ENCODE measurements around the gene GOLGA6L2. TPM values are rescaled to one million over a fixed set of nuclear protein-coding genes. Genes with fewer than 3 reads are reported as not detected.

Gene GOLGA6L2, protein sequence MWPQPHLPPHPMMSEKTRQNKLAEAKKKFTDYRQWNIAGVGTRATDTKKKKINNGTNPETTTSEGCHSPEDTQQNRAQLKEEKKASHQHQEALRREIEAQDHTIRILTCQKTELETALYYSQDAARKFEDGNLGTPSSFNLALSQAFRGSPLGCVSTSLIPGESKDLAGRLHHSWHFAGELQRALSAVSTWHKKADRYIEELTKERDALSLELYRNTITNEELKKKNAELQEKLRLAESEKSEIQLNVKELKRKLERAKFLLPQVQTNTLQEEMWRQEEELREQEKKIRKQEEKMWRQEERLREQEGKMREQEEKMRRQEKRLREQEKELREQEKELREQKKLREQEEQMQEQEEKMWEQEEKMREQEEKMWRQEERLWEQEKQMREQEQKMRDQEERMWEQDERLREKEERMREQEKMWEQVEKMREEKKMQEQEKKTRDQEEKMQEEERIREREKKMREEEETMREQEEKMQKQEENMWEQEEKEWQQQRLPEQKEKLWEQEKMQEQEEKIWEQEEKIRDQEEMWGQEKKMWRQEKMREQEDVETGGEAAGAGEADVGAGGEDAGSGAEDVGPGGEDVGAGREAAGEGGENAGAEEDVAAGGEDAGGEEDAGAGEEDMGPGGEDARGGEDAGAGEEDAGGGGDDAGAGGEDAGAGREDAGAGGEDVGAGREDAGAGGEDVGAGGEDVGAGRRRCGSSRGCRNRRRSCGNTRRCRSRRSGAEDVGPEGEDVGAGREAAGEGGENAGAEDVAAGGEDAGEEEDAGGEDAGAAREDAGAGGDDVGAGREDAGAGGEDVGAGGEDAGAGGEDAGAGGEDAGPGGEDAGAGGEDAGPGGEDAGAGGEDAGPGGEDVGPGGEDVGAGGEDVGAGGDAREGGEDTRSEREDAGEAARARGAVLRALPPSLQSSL
- total RNA-seq (not detected in 2 replicates), polyA plus RNA-seq (not detected in 2 replicates), polyA minus RNA-seq (not detected in 2 replicates), Bru-seq, nascent RNA (not detected), BruChase-seq, experiment 1, labeled RNA remaining after a 6-hour chase (not detected), BruChase-seq, experiment 2, labeled RNA remaining after a 2-hour chase (not detected)
- not detected in 2 replicates for polyA plus RNA-seq (2011; cell fraction: cytosol; rRNA removed)
- not detected in 2 replicates for polyA plus RNA-seq (2011; cell fraction: nucleus; rRNA removed)
- polyA plus RNA-seq (2012): not detected in 2 replicates
- not detected for polyA minus RNA-seq (2011; cell fraction: cytosol; rRNA and poly(A)+ RNA removed)
- not detected in 2 replicates for polyA minus RNA-seq (2011; cell fraction: nucleus; rRNA and poly(A)+ RNA removed)
- long read RNA-seq: 0 reads

DNA sequence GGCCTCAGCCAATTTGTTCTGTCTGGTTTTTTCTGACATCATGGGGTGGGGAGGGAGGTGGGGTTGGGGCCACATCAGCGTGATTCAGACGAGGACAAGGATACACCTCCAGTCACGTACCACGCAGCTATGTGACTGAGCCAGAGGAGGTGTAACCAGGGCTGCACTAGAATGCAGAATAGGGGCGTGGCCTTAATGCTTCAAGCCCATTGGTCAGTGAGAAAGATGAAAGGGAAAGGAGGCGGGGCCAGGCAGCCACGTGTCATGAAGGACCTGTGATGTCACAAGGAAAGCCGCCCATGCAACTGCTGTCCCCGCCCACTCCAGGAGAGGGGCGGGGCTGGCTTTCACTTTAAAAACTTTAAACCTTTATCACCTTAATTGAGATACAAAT, at the start of gene GOLGA6L2:
Gene GOLGA6L2, minus strand, starts transcription at position 137 of the 394 bp plus-strand sequence. Its CDS starts 62 bp downstream, at position 75.
- Histone ChIP-seq H3K27ac (ENCODE audit: insufficient read depth, low read depth, low read length) (no peak within 1 kb of the TSS), H3K9ac (replicated peaks; ENCODE audit: extremely low read depth, insufficient read depth, low read length) (no peak within 1 kb of the TSS), H3K9me1 (replicated peaks; ENCODE audit: control insufficient read depth, extremely low read depth, insufficient read depth, low read length) (no peaks in the 10 kb centered on the region), H3K4me1 (ENCODE audit: control insufficient read depth, extremely low read depth, insufficient read depth, low read length) (no peaks in the 10 kb centered on the region), H3K9me3 (replicated peaks; ENCODE audit: control insufficient read depth, insufficient read depth, low read length) (no peaks in the 10 kb centered on the region), H3K79me2 (ENCODE audit: control insufficient read depth, insufficient read depth, low read length) (no peaks in the 10 kb centered on the region), H3K4me2 (ENCODE audit: insufficient read depth, low read length) (no peak within 1 kb of the TSS), H3K4me3 (replicated peaks in 1 of 3; ENCODE audit: insufficient read depth in 1 of 3, low read depth in 1 of 3, low read length in 3 of 3) (no peak within 1 kb of the TSS), H2AFZ (ENCODE audit: low read depth, low read length) (no peak within 1 kb of the TSS), H4K20me1 (replicated peaks; ENCODE audit: control insufficient read depth, extremely low read depth, insufficient read depth, low read length) (no peaks in the 10 kb centered on the region), H3K27me3 (ENCODE audit: control insufficient read depth in 2 of 2, insufficient read depth in 2 of 2, low read length in 2 of 2) (no peaks in the 10 kb centered on the region), H3K36me3 (ENCODE audit: control insufficient read depth in 2 of 2, extremely low read depth in 1 of 2, insufficient read depth in 2 of 2, low read length in 2 of 2) (no peaks in the 10 kb centered on the region)
- intact Hi-C loops (cut with micrococcal nuclease): no loop called here
- DNase-seq (ENCODE audit: low read depth, low spot score): no peak
- ChIA-PET POLR2A (no interaction called here), CTCF (no interaction called here)
- TF ChIP-seq, protein P1, sequence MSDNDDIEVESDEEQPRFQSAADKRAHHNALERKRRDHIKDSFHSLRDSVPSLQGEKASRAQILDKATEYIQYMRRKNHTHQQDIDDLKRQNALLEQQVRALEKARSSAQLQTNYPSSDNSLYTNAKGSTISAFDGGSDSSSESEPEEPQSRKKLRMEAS (IDR thresholded peaks at IDR 0.05; ENCODE audit: insufficient read depth, insufficient read length): no peak
- TF ChIP-seq, protein P2, sequence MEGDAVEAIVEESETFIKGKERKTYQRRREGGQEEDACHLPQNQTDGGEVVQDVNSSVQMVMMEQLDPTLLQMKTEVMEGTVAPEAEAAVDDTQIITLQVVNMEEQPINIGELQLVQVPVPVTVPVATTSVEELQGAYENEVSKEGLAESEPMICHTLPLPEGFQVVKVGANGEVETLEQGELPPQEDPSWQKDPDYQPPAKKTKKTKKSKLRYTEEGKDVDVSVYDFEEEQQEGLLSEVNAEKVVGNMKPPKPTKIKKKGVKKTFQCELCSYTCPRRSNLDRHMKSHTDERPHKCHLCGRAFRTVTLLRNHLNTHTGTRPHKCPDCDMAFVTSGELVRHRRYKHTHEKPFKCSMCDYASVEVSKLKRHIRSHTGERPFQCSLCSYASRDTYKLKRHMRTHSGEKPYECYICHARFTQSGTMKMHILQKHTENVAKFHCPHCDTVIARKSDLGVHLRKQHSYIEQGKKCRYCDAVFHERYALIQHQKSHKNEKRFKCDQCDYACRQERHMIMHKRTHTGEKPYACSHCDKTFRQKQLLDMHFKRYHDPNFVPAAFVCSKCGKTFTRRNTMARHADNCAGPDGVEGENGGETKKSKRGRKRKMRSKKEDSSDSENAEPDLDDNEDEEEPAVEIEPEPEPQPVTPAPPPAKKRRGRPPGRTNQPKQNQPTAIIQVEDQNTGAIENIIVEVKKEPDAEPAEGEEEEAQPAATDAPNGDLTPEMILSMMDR (IDR thresholded peaks at IDR 0.05; ENCODE audit: extremely low read depth in 1 of 2, insufficient read depth in 1 of 2, low read depth in 1 of 2, low read length in 2 of 2): no peak
- TF ChIP-seq POLR2A (IDR thresholded peaks at IDR 0.05; ENCODE audit: low read depth, low read length) (no peak), JUN (IDR thresholded peaks at IDR 0.05; ENCODE audit: borderline replicate concordance, insufficient read depth, insufficient read length, low read depth) (no peak), MYC (IDR thresholded peaks at IDR 0.05; ENCODE audit: low read depth, low read length) (no peak), GATA2 (IDR thresholded peaks at IDR 0.05; ENCODE audit: insufficient read depth, insufficient read length, low read depth, low read length) (no peak), FOS (IDR thresholded peaks at IDR 0.05; ENCODE audit: borderline replicate concordance, insufficient read depth, low read length) (no peak), EZH2 (IDR thresholded peaks at IDR 0.05; ENCODE audit: borderline replicate concordance, low read depth, low read length, severe bottlenecking) (no peak), POLR2AphosphoS5 (IDR thresholded peaks at IDR 0.05; ENCODE audit: insufficient read depth, low read depth, low read length) (no peak)
- BruUV-seq (replicated peaks): no TSS peak
- dilution Hi-C loops (cut with MboI; ENCODE audit: extremely low pct_ligation_motif_present, low sequenced_read_pairs): no loop called here
- FAIRE-seq: no peak
